ENCODE measurements around the gene ST3GAL5.

- no peak for TF ChIP-seq REST (IDR thresholded peaks at IDR 0.05; ENCODE audit: unreplicated experiment)
- no peak for TF ChIP-seq CTCF (conservative IDR thresholded peaks at IDR 0.05; ENCODE audit: low read depth in 2 of 2)
- TF ChIP-seq ZNF331 (CRISPR knock-in tag; IDR thresholded peaks at IDR 0.05; ENCODE audit: low read depth) = no peak
- no peak for TF ChIP-seq EZH2 (IDR thresholded peaks at IDR 0.05; ENCODE audit: low read depth, unreplicated experiment)
- no peak for TF ChIP-seq EZH2phosphoT487 (IDR thresholded peaks at IDR 0.05; ENCODE audit: unreplicated experiment)
- TF ChIP-seq POLR2AphosphoS5 (IDR thresholded peaks at IDR 0.05; ENCODE audit: low read depth) = no peak
- no peak for TF ChIP-seq JUNB (IDR thresholded peaks at IDR 0.05; ENCODE audit: unreplicated experiment)
- TF ChIP-seq CREB1 (CRISPR knock-in tag; IDR thresholded peaks at IDR 0.05; ENCODE audit: low read depth) = no peak
- TF ChIP-seq ZNF462 (CRISPR knock-in tag; IDR thresholded peaks at IDR 0.05) = no peak
- no peak for TF ChIP-seq NANOG (IDR thresholded peaks at IDR 0.05; ENCODE audit: borderline replicate concordance)
Observed at GRCh38 chr2:85858841-85859240, 29.9 kb downstream of the ST3GAL5 start.

Measured in GM23338 (cell line).